Stimulated activated effector memory CD8-positive, alpha-beta T cell treated with anti-CD3 and anti-CD28 coated beads, Interleukin-12 subunit alpha, Interleukin-12 subunit beta, amount 100 ng/mL, for 72 hours (primary cell): Measurements from ENCODE around the gene VPS18.

Experiments
- ATAC-seq: fragments of 150-1000 bp; cut with Tn5 transposase; 2 replicates; pipeline ENCODE4 v1.10.0; 2021
- DNase-seq, 2 donors: peaks; one replicate each; pipeline ENCODE4 v3.0.0; 2021 to 2022; ENCODE audit warnings: low spot score in 2 of 2
- H3K27ac Mint-ChIP-seq: one replicate; pipeline ENCODE4 v1.8.0; 2022; ENCODE audit warnings: mild to moderate bottlenecking, mixed read lengths
- H3K36me3 Mint-ChIP-seq: one replicate; pipeline ENCODE4 v1.8.0; 2022; ENCODE audit warnings: mild to moderate bottlenecking, mixed read lengths
- H3K4me1 Mint-ChIP-seq: one replicate; pipeline ENCODE4 v1.8.0; 2022; ENCODE audit warnings: mixed read lengths
- H3K4me3 Mint-ChIP-seq: one replicate; pipeline ENCODE4 v1.8.0; 2022; ENCODE audit warnings: mild to moderate bottlenecking, mixed read lengths
- H3K9me3 Mint-ChIP-seq: one replicate; pipeline ENCODE4 v1.8.0; 2022; ENCODE audit warnings: mixed read lengths

Gene VPS18

GRCh38 chr15:40918799-40919392 is 24.6 kb downstream of the VPS18 start:
- ATAC-seq (no peak), DNase-seq (no peak)
- Mint-ChIP-seq H3K27ac (no peak overlapping the region), H3K4me3 (no peak overlapping the region), H3K4me1 (no peaks in the 10 kb centered on the region), H3K36me3 (no peaks in the 10 kb centered on the region), H3K9me3 (no peaks in the 10 kb centered on the region)

GRCh38 chr15:40921949-40922607 is 27.8 kb downstream of the VPS18 start:
- Mint-ChIP-seq H3K9me3 (no peaks in the 10 kb centered on the region), H3K27ac (no peak overlapping the region), H3K36me3 (peaks cover 3% of the 10 kb centered on the region), H3K4me3 (no peak overlapping the region), H3K4me1 (peaks cover 11% of the 10 kb centered on the region)
- ATAC-seq (no peak), DNase-seq (no peak)

GRCh38 chr15:40922608-40923005 is 28.4 kb downstream of the VPS18 start:
- no peak overlapping the region for H3K27ac Mint-ChIP-seq
- H3K36me3 Mint-ChIP-seq: peaks cover 7% of the 10 kb centered on the region
- DNase-seq (no peak), ATAC-seq (no peak)
- H3K4me3 Mint-ChIP-seq: no peak overlapping the region
- no peaks in the 10 kb centered on the region for H3K9me3 Mint-ChIP-seq
- peaks cover 14% of the 10 kb centered on the region for H3K4me1 Mint-ChIP-seq

GRCh38 chr15:40923551-40923950 is 29.3 kb downstream of the VPS18 start:
- Mint-ChIP-seq H3K27ac (no peak overlapping the region), H3K4me3 (no peak overlapping the region), H3K4me1 (peaks cover 16% of the 10 kb centered on the region), H3K36me3 (peaks cover 7% of the 10 kb centered on the region), H3K9me3 (no peaks in the 10 kb centered on the region)
- no peak for ATAC-seq
- DNase-seq: no peak

- Mint-ChIP-seq H3K36me3 (peaks cover 7% of the 10 kb centered on the region), H3K9me3 (no peaks in the 10 kb centered on the region), H3K4me3 (peak overlapping the region; percentile 72), H3K4me1 (peaks cover 35% of the 10 kb centered on the region), H3K27ac (no peak overlapping the region)
- ATAC-seq (no peak), DNase-seq (no peak)
Measured at GRCh38 chr15:40925495-40925862, 31.2 kb downstream of the VPS18 start.

DNA sequence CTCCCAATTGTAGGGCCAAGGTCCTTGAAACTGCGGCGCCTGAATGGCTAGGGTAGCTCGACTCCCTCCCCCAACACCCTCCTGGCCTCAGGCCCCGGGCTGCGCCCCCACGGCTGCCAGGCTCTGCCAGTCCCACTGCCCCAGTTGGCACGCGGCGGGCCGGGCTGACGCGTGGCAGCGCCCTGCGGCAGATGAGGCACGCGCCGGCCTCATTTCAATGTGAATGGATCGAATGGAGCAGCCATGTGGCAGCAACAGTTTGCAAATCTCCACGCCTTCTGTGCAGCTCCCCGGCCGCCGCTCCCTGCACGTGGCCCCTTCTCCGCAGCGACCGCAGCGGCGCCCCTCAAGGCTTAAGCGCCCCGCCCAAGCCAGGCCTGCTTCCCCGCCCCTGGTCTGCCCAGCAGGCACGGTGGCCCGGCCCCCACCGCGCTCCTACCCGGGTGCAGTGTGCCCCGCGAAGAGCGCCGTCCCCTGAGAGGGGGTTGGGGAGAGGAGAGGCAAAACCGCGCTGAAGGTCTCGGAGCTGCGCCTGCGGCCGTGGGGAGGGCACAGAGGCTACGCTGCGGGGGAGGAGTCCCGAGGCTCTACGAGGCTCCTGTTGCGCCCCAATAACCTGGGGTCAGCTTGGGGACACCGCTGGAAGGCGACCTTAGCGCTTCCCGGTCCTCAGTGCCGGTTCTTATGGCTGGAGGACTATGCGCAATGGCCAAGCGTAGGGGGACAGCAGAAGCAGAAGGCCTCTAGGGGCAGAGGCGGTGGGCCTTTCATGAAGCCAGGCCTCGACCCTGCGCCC is 31.8 kb downstream of the VPS18 start:
- no peaks in the 10 kb centered on the region for H3K9me3 Mint-ChIP-seq
- peaks cover 41% of the 10 kb centered on the region for H3K4me1 Mint-ChIP-seq
- peak; percentile 3 for ATAC-seq
- peak overlapping the region; percentile 72 for H3K4me3 Mint-ChIP-seq
- H3K27ac Mint-ChIP-seq: no peak overlapping the region
- H3K36me3 Mint-ChIP-seq: peaks cover 7% of the 10 kb centered on the region
- no peak for DNase-seq

GRCh38 chr15:40926659-40927494 is 32.6 kb downstream of the VPS18 start:
- DNase-seq (no peak), ATAC-seq (no peak)
- Mint-ChIP-seq H3K27ac (no peak overlapping the region), H3K4me3 (peak overlapping the region; percentile 72), H3K4me1 (peaks cover 46% of the 10 kb centered on the region), H3K36me3 (peaks cover 7% of the 10 kb centered on the region), H3K9me3 (no peaks in the 10 kb centered on the region)

- no peak for DNase-seq
- ATAC-seq: no peak
- Mint-ChIP-seq H3K4me3 (peak overlapping the region; percentile 72), H3K27ac (no peak overlapping the region), H3K4me1 (peaks cover 52% of the 10 kb centered on the region), H3K9me3 (no peaks in the 10 kb centered on the region), H3K36me3 (peaks cover 7% of the 10 kb centered on the region)
Measured at GRCh38 chr15:40927495-40927872, 33.2 kb downstream of the VPS18 start.

DNA sequence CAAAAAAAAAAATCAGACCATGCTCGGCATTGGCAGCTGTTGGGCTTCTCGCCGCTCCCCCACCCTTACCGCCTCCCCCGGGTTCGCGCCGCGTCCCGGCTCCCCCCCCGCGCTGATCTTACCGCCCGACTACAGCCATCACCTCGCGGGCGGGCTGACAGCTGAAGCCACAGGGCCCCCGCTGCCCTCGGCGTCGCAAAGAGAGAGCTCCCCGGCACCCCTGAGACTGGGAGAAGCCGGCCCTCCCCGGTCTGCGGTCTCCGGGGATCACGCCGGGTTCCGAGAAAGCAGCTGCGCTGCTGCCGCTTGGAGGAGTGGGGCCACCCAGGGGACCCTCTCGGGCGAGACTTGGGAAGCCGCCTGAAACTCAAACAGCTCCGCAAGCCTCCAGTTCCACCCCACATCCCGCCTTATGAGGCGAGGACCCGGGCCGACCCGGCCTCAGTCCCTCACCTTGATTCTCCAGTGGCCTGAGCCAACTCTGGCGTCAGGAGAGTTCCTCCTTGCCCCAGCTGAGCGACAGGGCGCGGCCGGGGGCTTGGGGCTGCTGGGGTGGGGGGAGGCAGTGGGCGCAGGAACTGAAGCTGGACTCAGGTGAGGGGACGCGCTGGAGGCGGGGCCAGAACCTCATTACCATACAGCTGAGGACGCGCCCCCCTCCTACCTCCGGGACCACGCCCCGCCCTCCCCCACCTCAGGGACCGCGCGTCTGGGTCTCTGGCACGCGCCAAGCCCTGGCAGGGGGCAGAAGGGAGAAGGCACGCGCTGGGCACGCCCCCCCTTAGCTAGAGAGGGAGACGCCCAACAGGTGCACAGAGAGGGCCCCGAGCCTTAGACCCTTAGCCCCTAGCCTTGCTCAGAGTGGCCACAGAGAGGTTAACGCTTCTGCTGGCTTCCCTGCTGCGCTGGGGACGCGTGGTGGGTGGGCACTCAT is 33.9 kb downstream of the VPS18 start:
- peaks cover 52% of the 10 kb centered on the region for H3K4me1 Mint-ChIP-seq
- peak in 1 of 2 donors; percentile 56 for DNase-seq
- H3K36me3 Mint-ChIP-seq: peaks cover 7% of the 10 kb centered on the region
- no peak overlapping the region for H3K27ac Mint-ChIP-seq
- peak; percentile 1 for ATAC-seq
- peak overlapping the region; percentile 72 for H3K4me3 Mint-ChIP-seq
- no peaks in the 10 kb centered on the region for H3K9me3 Mint-ChIP-seq

DNA sequence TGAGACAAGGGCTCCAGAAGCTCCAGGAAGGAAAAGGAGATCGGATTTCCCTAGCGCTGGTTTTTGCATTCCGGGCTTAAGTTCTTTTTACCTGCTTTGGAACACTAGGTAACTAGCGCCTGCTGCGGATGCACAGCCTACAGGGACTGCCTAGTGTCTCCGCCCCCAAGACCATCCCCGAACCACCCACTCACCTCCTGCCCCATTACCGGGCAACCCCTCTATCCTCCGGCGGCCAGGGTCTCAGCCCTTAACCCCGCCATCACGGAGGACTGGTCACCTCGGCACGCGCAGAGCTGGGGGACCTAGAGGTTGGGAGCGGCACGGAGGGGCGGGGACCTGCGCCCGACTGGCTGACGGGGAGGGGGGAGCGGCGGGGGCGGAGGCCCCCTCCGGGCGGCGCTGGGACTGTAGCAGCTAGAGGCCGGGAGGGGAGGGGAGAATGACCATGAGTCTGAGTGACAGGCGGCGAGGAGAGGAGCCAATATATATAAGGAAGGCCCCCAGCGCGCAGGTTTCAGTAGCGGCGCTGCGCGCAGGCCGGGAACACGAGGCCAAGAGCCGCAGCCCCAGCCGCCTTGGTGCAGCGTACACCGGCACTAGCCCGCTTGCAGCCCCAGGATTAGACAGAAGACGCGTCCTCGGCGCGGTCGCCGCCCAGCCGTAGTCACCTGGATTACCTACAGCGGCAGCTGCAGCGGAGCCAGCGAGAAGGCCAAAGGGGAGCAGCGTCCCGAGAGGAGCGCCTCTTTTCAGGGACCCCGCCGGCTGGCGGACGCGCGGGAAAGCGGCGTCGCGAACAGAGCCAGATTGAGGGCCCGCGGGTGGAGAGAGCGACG is 34.8 kb downstream of the VPS18 start, which contains the start of gene DLL4:
Gene DLL4, plus strand, starts transcription at position 520 of the 839 bp plus-strand sequence. CDS start 329 bp downstream, outside the sequence.
- Mint-ChIP-seq H3K4me3 (peak within 1 kb of the TSS; percentile 72), H3K9me3 (no peaks in the 10 kb centered on the region), H3K27ac (no peak within 1 kb of the TSS), H3K36me3 (peaks cover 7% of the 10 kb centered on the region), H3K4me1 (peaks cover 52% of the 10 kb centered on the region)
- DNase-seq (peak in 1 of 2 donors; percentile 65), ATAC-seq (peak; percentile 53)

- H3K4me3 Mint-ChIP-seq: peak overlapping the region; percentile 72
- H3K9me3 Mint-ChIP-seq: no peaks in the 10 kb centered on the region
- no peak for ATAC-seq
- peaks cover 7% of the 10 kb centered on the region for H3K36me3 Mint-ChIP-seq
- H3K27ac Mint-ChIP-seq: no peak overlapping the region
- peak in 1 of 2 donors; percentile 66 for DNase-seq
- H3K4me1 Mint-ChIP-seq: peaks cover 52% of the 10 kb centered on the region
Measured at GRCh38 chr15:40929660-40930429, 35.6 kb downstream of the VPS18 start.

GRCh38 chr15:40930430-40931299 is 36.4 kb downstream of the VPS18 start:
- peaks cover 7% of the 10 kb centered on the region for H3K36me3 Mint-ChIP-seq
- no peaks in the 10 kb centered on the region for H3K9me3 Mint-ChIP-seq
- peak in 1 of 2 donors; percentile 75 for DNase-seq
- H3K4me1 Mint-ChIP-seq: peaks cover 52% of the 10 kb centered on the region
- ATAC-seq: peak; percentile 15
- no peak overlapping the region for H3K27ac Mint-ChIP-seq
- H3K4me3 Mint-ChIP-seq: peak overlapping the region; percentile 72
